Measurements from ENCODE around the gene ORC5.

The ORC5 gene

DNA sequence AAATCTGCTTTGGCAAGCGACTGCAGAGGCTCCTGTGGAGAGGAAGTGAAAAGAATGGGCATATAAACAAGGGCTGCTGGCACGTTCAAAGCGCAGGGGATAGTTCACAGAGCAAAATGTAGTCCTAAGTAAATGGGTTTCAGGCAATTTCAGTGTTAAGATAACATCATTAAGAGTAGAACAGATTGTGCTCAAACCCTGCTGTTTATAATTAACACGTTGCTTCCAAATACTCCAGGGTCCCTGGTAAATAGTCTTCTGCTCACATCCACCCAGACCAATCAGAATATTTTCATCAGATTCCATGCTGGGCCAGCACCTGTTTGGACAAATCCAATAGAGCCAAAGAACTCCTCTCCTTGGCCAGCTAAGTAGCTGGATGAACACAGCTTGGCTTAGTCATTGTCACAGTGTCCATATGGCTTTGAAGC, 81.4 kb downstream of the ORC5 start:
- no peak for DNase-seq (ENCODE audit: low spot score)

DNA sequence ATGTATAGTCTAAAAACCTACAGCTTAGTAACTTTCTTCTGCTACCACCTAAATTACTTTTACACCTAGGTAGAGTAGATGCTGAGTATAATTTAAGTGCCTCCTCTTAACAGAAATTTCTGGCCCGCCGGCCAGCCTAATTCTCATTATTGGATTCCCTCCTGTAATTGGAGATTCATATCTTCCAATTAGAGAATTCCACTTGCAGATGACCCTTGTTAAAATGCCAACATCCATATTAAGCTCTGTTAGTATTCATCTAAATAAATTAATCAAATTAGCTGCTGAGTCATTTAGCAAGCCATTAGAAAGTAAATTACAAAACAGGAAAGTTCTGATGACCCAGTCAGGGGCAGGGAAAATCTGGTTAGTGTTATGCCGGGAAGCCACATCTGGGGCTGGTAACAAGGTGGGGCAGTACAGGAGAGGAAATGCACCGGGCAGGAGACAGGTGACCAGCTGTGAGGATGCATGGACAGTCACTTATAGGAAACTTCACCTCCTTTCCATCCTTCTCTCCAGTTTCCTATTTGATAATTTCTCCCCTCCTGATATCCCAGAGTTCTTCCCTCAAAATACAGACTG, 82.8 kb downstream of the ORC5 start:
- DNase-seq (ENCODE audit: low spot score), result no peak

DNA sequence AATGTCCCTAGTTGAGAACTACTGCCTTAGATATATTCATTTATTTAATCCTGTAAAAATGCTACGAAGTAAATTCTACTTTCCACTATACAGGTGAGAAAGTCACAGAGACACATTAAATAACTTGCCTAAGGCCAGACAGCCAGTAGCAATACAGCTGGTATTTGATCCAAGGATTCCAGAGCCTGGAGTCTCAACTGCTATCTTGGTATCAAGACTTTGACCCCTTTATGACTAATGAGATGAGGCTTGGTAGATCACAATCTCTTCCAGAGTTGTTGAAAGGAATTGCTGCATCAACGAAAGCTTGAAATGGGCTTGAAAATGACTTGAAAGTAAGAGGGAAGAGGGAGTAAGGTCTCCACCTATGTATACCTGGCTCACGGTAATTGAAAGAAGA, 83.3 kb downstream of the ORC5 start:
- DNase-seq (ENCODE audit: low spot score), result no peak

- DNase-seq (ENCODE audit: low spot score), result peak; percentile 58
Measured at GRCh38 chr7:104123786-104124185, 84.0 kb downstream of the ORC5 start.

DNA sequence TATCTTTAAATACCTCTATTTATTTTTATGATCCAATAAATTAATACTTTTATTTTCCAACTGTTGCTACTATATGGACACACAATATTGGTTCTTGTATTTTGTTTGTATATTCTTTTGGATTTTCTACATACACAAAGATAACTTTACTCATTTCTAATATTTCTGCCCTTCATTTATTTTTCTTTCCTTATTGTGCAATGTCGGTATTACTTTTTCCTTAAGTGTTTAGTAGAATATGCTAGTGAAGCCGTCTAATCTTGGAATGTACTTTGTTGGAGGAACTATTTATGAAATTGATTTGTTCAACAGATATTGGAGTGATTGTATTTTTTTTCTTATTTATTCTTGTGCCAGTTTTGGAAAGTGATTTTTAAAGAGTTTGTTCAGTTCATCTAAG, 94.0 kb downstream of the ORC5 start:
- DNase-seq (ENCODE audit: low spot score), result no peak

- DNase-seq (ENCODE audit: low spot score), result no peak
Measured at GRCh38 chr7:104112623-104113022, 95.2 kb downstream of the ORC5 start.

- no peak for DNase-seq (ENCODE audit: low spot score)
Measured at GRCh38 chr7:104111271-104111670, 96.5 kb downstream of the ORC5 start.

GRCh38 chr7:104106108-104106905, 101.5 kb downstream of the ORC5 start:
- peak; percentile 38 for DNase-seq (ENCODE audit: low spot score)

- DNase-seq (ENCODE audit: low spot score), result no peak
Measured at GRCh38 chr7:104098890-104099289, 108.9 kb downstream of the ORC5 start.

DNA sequence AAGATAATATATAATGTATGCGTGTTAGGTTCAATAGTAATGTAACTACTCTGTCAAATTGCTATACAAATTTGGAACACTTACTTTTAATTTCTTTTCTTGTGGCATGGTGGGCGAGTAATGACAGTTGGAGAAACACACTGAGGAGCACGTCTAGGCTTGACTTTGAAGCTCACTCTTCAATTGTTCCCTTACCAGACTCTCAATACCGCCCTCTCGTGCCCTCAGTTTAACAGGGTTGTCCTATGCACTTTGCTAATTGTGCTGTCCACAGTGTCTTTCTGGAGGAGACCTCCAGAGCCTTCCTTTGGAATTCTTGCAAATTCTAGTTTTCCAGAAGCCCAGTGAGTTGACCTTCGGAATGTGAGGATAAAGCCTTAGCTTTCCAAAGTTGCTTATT, 111.1 kb downstream of the ORC5 start:
- peak; percentile 57 for DNase-seq (ENCODE audit: low spot score)

GRCh38 chr7:104093127-104093526, 114.7 kb downstream of the ORC5 start:
- no peak for DNase-seq (ENCODE audit: low spot score)

DNA sequence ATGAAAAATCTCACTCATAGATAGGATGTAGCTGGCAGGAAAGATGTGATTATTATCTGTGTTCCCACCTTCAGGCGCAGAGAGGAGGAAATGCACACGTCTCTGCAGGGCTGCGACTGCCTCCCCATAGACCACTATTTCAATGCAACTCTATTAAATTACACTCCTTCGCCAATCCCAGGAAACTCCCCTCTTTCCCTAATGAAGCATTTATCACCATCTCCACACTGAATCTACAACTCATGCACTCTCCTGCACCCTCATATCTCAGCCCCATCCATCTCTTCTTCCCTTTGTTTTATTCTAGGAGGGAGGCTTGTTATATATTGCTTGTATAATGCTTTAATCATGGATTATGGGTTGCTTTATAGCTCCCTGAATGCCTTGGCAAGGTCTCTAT, 116.6 kb downstream of the ORC5 start:
- no peak for DNase-seq (ENCODE audit: low spot score)

DNA sequence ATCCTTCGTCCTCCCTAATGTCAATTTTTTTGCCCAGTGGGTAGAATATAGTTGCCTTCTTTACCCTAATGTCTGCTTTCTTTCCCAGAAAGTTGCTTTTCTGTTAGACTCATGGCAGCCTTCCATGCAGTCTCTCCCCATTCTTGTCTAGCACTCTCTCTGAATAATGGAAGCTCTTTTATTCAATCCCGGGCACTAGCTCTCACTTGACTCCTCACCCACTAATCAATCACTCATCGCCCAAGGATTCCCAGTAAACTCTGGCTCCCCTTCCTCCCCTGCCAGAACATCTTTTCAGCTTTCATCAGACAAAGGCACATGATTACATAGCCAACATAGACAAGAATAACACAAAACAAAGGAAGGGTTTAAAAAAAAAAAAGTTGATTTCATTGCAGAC, 118.2 kb downstream of the ORC5 start:
- DNase-seq (ENCODE audit: low spot score), result no peak

GRCh38 chr7:104089061-104089460, 118.8 kb downstream of the ORC5 start:
- no peak for DNase-seq (ENCODE audit: low spot score)
